Retinal pigment epithelial cell (primary cell): ENCODE results near the gene RAB22A.
A peak's percentile ranks its signal among the peaks of the same experiment; 100 is the strongest.
"Not testable (repeated sequence)": the region's sequence is repeated elsewhere in the genome, so short reads cannot be mapped to it uniquely, and the experiment has no call there.

Experiments
- DNase-seq: peaks from one replicate; pipeline ENCODE4 v3.0.0-alpha.2; 2010; ENCODE audit warnings: low read depth
- H3K4me3 ChIP-seq: 2 replicates; pipeline ENCODE4 v1.5.1; 2011; ENCODE audit warnings: mild to moderate bottlenecking, low read length, control low read depth, moderate library complexity
- TF ChIP-seq, protein P1 (sequence below): conservative IDR thresholded peaks from 2 replicates; pipeline ENCODE4 v1.5.1; 2011; ENCODE audit warnings: low read depth, low read length, control low read depth, inconsistent platforms

The RAB22A gene

DNA sequence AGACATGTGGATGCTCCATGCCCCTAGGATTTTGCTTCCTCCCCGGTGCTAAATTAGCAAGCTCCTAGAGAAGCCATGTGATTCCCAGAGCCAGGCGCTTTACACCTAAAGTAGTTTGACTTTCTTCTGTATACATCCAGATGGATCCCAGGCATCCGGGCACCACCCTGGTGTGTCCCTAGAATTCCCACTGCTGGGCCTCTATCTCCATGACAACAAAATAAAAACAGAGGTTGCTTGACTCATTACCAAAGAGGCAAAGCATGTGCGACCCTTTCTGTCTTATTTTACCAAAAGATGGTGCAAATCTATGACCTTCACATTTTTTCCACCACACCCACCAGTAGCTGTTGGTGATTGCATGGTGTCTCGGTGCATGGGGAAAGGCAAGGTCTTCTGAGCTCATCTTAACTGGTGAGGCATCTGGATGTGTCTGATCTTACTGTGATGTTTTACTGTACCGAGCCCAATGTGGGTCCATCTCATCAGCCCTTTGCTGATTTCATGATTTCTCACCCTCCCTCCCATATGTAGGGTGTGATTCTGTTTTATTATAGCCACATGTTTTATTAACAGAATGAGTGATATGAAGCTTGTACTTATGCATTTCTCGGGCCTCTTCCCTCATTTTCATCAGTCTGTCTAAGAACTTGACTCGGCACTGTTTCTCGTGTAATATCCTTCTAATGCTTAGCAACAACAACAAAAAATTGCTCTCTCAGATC, 52.1 kb downstream of the RAB22A start:
- TF ChIP-seq, protein P1, sequence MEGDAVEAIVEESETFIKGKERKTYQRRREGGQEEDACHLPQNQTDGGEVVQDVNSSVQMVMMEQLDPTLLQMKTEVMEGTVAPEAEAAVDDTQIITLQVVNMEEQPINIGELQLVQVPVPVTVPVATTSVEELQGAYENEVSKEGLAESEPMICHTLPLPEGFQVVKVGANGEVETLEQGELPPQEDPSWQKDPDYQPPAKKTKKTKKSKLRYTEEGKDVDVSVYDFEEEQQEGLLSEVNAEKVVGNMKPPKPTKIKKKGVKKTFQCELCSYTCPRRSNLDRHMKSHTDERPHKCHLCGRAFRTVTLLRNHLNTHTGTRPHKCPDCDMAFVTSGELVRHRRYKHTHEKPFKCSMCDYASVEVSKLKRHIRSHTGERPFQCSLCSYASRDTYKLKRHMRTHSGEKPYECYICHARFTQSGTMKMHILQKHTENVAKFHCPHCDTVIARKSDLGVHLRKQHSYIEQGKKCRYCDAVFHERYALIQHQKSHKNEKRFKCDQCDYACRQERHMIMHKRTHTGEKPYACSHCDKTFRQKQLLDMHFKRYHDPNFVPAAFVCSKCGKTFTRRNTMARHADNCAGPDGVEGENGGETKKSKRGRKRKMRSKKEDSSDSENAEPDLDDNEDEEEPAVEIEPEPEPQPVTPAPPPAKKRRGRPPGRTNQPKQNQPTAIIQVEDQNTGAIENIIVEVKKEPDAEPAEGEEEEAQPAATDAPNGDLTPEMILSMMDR: no peak
- peak; percentile 5 for DNase-seq
- H3K4me3 ChIP-seq: no peak overlapping the region

DNA sequence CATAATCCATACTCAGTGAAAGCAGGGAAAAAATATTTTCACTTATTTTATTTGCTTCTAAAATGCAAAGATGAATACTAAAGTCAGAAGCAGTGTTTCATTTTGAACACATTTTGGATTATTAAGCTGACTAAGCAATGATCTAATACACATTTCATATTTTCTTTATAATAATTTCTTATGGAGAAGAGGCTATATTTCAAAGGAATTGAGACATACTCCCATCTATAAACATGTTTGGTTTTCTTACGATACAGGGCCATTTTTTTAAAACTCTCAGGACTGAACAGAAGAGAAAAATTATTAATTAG, 52.6 kb downstream of the RAB22A start:
- H3K4me3 ChIP-seq: no peak overlapping the region
- DNase-seq: no peak
- TF ChIP-seq, protein P1: no peak

DNA sequence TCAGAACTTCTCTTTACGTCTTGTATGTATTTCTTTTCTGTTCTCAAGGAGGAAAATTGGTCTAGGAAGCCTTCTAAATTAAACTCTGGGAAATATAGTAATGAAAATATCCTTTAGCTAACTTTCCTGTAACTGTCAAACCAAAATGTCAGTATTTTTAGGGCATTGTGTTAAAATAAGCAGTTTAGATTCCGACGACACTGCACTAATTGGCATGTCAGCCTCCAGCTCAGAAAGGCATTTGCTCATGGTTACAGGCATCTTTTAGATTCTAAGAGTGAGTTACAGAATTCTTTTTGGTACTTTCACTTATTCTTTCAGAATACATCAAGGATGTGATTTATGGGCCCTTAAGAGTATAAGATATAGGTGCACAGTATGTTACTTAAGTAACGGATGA, 53.5 kb downstream of the RAB22A start:
- DNase-seq: no peak
- TF ChIP-seq, protein P1: no peak
- no peak overlapping the region for H3K4me3 ChIP-seq

DNA sequence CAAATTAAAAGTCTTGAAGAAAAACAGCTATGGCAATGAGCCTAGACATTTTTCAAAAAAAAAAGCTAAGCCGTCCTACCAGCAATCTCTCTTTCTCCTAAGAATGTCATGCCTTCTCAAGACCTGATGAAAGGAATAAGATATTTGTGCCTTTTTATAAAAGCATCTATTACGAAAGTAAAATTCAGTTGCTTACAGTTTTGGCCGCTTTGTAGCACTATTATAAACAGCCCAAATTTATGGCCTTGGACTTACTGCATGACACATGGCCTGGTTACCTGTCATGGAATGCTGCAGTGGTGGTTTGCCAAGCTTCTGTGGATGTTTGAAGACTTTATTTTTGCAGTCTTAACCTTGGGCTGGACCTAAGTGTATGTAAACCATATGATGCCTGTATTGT, 57.4 kb downstream of the RAB22A start:
- no peak overlapping the region for H3K4me3 ChIP-seq
- DNase-seq: no peak
- TF ChIP-seq, protein P1: no peak

DNA sequence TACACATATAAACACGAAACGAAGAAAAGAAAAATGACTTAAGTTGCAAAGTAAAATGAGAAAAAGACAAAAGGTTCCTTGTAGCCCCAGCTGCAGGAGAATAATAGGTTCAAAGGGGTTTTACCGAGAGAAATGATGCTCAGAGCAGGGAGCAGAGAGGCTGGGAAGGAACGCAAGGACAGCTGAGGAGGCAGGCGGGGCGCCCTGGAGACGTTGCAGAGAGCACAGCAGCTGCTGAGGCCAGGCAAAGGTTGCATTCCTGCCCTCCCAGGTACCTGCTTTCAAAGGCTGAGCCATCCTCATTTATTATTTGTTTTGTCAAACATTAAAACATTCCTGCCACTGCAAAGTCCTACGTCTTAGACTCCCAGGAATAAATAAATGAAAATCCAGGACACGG, 63.3 kb downstream of the RAB22A start:
- TF ChIP-seq, protein P1: no peak

DNA sequence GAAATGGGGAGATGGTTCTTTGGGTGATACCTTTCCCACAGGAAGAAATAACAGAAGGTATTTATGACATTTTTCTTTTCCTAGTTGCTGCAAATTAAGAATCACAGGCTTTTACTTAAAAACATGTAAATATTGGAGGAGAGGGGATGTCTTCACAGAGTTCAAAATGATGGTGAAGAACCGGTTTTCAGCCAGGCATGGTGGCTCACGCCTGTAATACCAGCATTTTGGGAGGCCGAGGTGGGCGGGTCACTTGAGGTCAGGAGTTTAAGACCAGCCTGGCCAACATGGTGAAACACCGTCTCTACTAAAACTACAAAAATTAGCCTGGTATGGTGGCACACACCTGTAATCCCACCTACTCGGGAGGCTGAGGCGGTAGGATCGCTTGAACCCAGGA, 63.8 kb downstream of the RAB22A start:
- not testable (repeated sequence) for H3K4me3 ChIP-seq, DNase-seq

More for the DNA sequence above, 63.3 kb downstream of the RAB22A start:
- DNase-seq: no peak
- H3K4me3 ChIP-seq: no peak overlapping the region

GRCh38 chr20:58374027-58374850, 64.7 kb downstream of the RAB22A start:
- no peak overlapping the region for H3K4me3 ChIP-seq
- TF ChIP-seq, protein P1: no peak
- DNase-seq: no peak
